ENCODE results near the gene STARD3NL. TPM values are rescaled to one million over a fixed set of nuclear protein-coding genes. Genes with fewer than 3 reads are reported as not detected.

The STARD3NL gene
- total RNA-seq, 1 experiment from 2014 or later = 30.6 TPM

DNA sequence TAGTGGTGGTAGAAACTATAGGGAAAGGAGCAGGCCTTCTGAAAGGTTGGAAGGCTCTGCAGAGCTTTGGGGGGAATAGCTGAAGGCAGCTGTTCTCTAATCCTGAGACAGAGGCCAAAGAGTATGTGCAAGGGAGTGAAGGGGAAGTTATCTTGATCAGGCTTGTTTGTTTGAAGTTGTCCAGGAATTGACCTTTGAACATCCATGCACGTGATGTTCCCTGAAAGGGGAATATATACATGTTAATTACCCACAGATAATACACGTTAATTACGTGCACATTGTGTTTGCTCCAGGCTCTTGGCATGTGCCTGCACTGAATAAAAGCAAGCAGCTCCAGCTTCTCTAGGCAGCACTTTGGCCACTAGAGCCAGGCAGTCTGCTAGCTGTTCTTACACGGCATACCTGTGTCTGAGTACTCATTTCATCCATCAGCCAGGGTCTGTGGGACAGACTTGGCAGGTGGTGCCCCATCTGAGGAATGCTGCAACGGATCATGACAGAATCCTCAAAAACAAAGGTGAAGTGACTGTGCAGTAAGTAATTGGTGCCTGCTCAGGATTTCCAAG, 18.0 kb upstream of the STARD3NL start:
- ChIA-PET POLR2A (no interaction called here), CTCF (no interaction called here)
- no peak for TF ChIP-seq IRF2 (CRISPR knock-in tag; IDR thresholded peaks at IDR 0.05; ENCODE audit: borderline replicate concordance, low read depth)
- TF ChIP-seq ZBTB21 (CRISPR knock-in tag; IDR thresholded peaks at IDR 0.05; ENCODE audit: borderline replicate concordance) = no peak
- no peak for TF ChIP-seq ZSCAN18 (CRISPR knock-in tag; IDR thresholded peaks at IDR 0.05)
- no peak for TF ChIP-seq ZNF512 (CRISPR knock-in tag; IDR thresholded peaks at IDR 0.05; ENCODE audit: borderline replicate concordance)
- TF ChIP-seq SMAD3 (CRISPR knock-in tag; IDR thresholded peaks at IDR 0.05; ENCODE audit: borderline replicate concordance) = no peak
- TF ChIP-seq CREB1 (CRISPR knock-in tag; IDR thresholded peaks at IDR 0.05) = no peak
- TF ChIP-seq FOXP1 (CRISPR knock-in tag; IDR thresholded peaks at IDR 0.05; ENCODE audit: borderline replicate concordance) = no peak
- no peak for TF ChIP-seq SMAD4 (CRISPR knock-in tag; IDR thresholded peaks at IDR 0.05)
- no peak for TF ChIP-seq NR3C1 (CRISPR knock-in tag; conservative IDR thresholded peaks at IDR 0.05; ENCODE audit: low read depth)
- no peak for TF ChIP-seq ZNF232 (CRISPR knock-in tag; IDR thresholded peaks at IDR 0.05)
- no peak for TF ChIP-seq USF1 (CRISPR knock-in tag; IDR thresholded peaks at IDR 0.05)
- TF ChIP-seq PRRX2 (CRISPR knock-in tag; IDR thresholded peaks at IDR 0.05) = no peak
- no peak for TF ChIP-seq ZNF416 (CRISPR knock-in tag; IDR thresholded peaks at IDR 0.05)
- TF ChIP-seq ZBTB43 (CRISPR knock-in tag; IDR thresholded peaks at IDR 0.05) = no peak
- Mint-ChIP-seq H3K4me1 (no peaks in the 10 kb centered on the region), H3K9me3 (peaks cover 47% of the 10 kb centered on the region), H3K36me3 (peaks cover 9% of the 10 kb centered on the region), H3K27ac (no peak overlapping the region), H3K4me3 (no peak overlapping the region), H3K27me3 (ENCODE audit: low read depth) (0 out of 2 replicates have a peak, but pooled peaks cover 4% of the 10 kb centered on the region)
- DNase-seq (ENCODE audit: low spot score) (no peak), ATAC-seq (no peak)

DNA sequence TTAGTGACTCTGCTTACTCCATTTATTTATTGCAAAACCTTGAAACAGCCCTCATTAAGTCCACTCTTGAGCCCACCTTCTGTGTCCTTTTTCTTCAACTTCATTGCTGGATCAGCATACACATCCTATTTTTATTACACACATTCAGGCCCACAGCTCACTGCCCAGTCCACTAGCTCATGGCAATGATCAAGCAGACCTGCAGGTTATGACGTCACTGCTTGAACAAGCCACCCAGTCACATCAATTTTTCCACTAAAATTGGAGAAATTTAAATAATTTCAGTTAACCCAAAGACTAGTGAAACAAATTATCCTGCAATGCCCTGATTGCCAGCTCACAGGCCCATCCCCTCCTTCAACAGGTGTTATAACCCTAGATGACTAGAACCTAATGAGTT, 16.0 kb upstream of the STARD3NL start:
- POLR2A ChIA-PET = no interaction called here
- no peak for DNase-seq (ENCODE audit: low spot score)

More for the DNA sequence above, 16.0 kb upstream of the STARD3NL start:
- Mint-ChIP-seq H3K36me3 (peaks cover 9% of the 10 kb centered on the region), H3K27ac (no peak overlapping the region), H3K4me3 (no peak overlapping the region), H3K4me1 (no peaks in the 10 kb centered on the region), H3K9me3 (peaks cover 43% of the 10 kb centered on the region), H3K27me3 (ENCODE audit: low read depth) (0 out of 2 replicates have a peak, but pooled peaks cover 4% of the 10 kb centered on the region)
- CTCF ChIA-PET = interaction anchor here (0.8 kb wide), 1 partner anchor 54 kb away, joined by 3 read pairs; no protein-coding TSS in a partner anchor
- no peak for ATAC-seq
- no peak for TF ChIP-seq GTF2I (CRISPR knock-in tag; conservative IDR thresholded peaks at IDR 0.05)
- TF ChIP-seq ZSCAN18 (CRISPR knock-in tag; IDR thresholded peaks at IDR 0.05) = no peak
- TF ChIP-seq ATF2 (CRISPR knock-in tag; IDR thresholded peaks at IDR 0.05; ENCODE audit: borderline replicate concordance, low read depth) = no peak
- no peak for TF ChIP-seq MAX (CRISPR knock-in tag; IDR thresholded peaks at IDR 0.05)
